Heart right ventricle (tissue), 16 donors: ENCODE data around the gene KRT40. TPM values are rescaled to one million over a fixed set of nuclear protein-coding genes. Genes with fewer than 3 reads are reported as not detected.

Source experiments
- ATAC-seq, 8 donors: fragments of 200-7000 bp; cut with Tn5 transposase; one replicate each; pipeline ENCODE4 v1.9.1; 2020; ENCODE audit warnings: mild to moderate bottlenecking in 8 of 8, moderate library complexity in 8 of 8, moderate number of reproducible peaks in 1 of 8
- DNase-seq, 2 donors: peaks; one replicate each; pipeline ENCODE4 v3.0.0-alpha.2; 2020
- H3K27ac ChIP-seq, 10 donors: fragments of 200-600 bp; sonication (generic) in 2 of 10; one replicate each; pipeline versions ENCODE4 v1.5.0 to v1.8.0; 2020 to 2022; ENCODE audit warnings: mild to moderate bottlenecking in 3 of 10
- H3K27me3 ChIP-seq, 7 donors: fragments of 200-600 bp; one replicate each; pipeline ENCODE4 v1.8.0; 2021 to 2022; ENCODE audit warnings: mild to moderate bottlenecking in 2 of 7
- H3K36me3 ChIP-seq, 9 donors: fragments of 200-600 bp; sonication (generic) in 1 of 9; one replicate each; pipeline versions ENCODE4 v1.5.0 to v1.8.0; 2020 to 2022; ENCODE audit warnings: mild to moderate bottlenecking in 2 of 9
- H3K4me1 ChIP-seq, 9 donors: fragments of 200-600 bp; sonication (generic) in 1 of 9; one replicate each; pipeline versions ENCODE4 v1.5.0 to v1.8.0; 2020 to 2022; ENCODE audit warnings: mild to moderate bottlenecking in 4 of 9
- H3K4me3 ChIP-seq, 10 donors: fragments of 200-600 bp; sonication (generic) in 2 of 10; one replicate each; pipeline versions ENCODE4 v1.5.0 to v1.8.0; 2020 to 2022; ENCODE audit warnings: mild to moderate bottlenecking in 7 of 10, moderate library complexity in 2 of 10
- H3K9me3 ChIP-seq, 11 donors: fragments of 200-600 bp in 10 of 11; sonication (generic) in 2 of 11; one replicate each; pipeline versions ENCODE4 v1.5.0 to v1.8.0; 2013 to 2022; ENCODE audit warnings: mild to moderate bottlenecking in 2 of 11, control low read depth in 1 of 11, moderate library complexity in 1 of 11
- WGBS, 2 donors: extraction: QIAGEN DNeasy Blood & Tissue Kit; methylation state at CpG; one replicate each; pipeline ENCODE4 v1.1.7; 2013; ENCODE audit warnings: inconsistent platforms in 1 of 2; 5-methylcytosine and 5-hydroxymethylcytosine counted together
- intact Hi-C, 10 donors: fragments of 100-400 bp; cut with DNase I; formaldehyde crosslinking; loops; one replicate each; pipeline versions ENCODE4 v1.11.1 to v1.14.2; 2022
- polyA plus RNA-seq, 2 donors: library from polyadenylated mRNA; stranded (reverse); fragments of 200-250 nt; gene quantifications; one replicate each; pipeline ENCODE4 v1.2.3, GENCODE V29; 2013
- total RNA-seq, 10 donors: library from RNA; stranded (reverse); fragmentation: NEBNext Ultra II Directional in 3 of 10; extraction: Animal tissue kit (Norgen Biotek cat#: 25700) in 3 of 10; gene quantifications; one replicate each; pipeline versions ENCODE4 v1.2.1 to v1.2.4, GENCODE V29; 2021 to 2023
- TF ChIP-seq, protein P1 (sequence below), 9 donors: fragments of 200-600 bp; sonication (generic) in 2 of 9; IDR thresholded peaks; one replicate each; pipeline versions ENCODE4 v1.5.0 to v1.8.0; 2021 to 2022; ENCODE audit warnings: antibody characterized with exemption in 9 of 9, mild to moderate bottlenecking in 5 of 9, moderate library complexity in 1 of 9
- donor health status: Arrhythmogenic right ventricular cardiomyopathy.
- donor health status: ischemic (EF 13 %, LVEDD 7.1; RV severe dilation, severe dysfunction).
- donor health status: healthy with polysubstance abuse.
- donor health status: DM: no; HTN: yes; CAD: no.
- donor health status: DM: no; HTN: no; CAD: no.
- donor health status: ischemic (EF 25% LVEDD 6.9; RV normal size, moderate dysfunction).
- donor health status: ischemic (EF 25% LVEDD 5.7; RV mildly dilated, moderate dysfunction).
- donor health status: healthy.
- donor health status: DM: yes; HTN: yes; CAD: no.
- donor health status: Ischemic cardiomyopathy.
- donor health status: ischemic (EF 35%, LVEDD 5.7; RV mildly dilated, moderate dysfunction).
- donor health status: nonischemic (EF 11% LVEDD 7.7; RV severe dilation, severe dysfunction).
- donor health status: DM: yes; HTN: yes; CAD: no.
- donor health status: PGD.
- donor health status: ischemic (EF 29% LVEDD 5.4; RV normal size, mild dysfunction).
- donor health status: nonischemic (EF 23%, LVEDD 6.1; RV moderate dilation, normal function).

The KRT40 gene
- total and polyA plus RNA-seq, 12 donors, result not detected

DNA sequence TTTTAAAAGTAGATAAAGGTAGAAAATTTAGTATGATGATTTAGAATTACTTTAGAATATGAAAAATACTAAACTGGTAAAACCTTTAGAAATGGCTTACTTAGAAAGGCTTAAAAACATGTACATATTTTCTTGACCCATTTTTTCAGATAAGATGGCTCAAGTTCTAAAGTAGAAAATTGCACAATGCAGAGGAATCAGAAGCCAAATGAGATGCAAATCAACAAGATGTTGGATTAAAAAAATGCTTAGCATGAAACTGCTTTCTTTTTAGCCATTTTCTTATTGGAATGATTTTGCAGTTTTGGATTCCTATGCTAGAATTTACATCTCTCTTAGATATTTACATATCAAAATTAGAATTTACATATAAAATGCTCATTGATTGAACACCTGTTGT, 26.3 kb upstream of the KRT40 start:
- no peaks in the 10 kb centered on the region for H3K36me3 ChIP-seq
- DNase-seq (no peak), ATAC-seq (no peak)
- H3K4me1 ChIP-seq, result peaks cover 0 to 5% (median 0%) of the 10 kb centered on the region in 9 donors
- no peak overlapping the region for H3K4me3 ChIP-seq
- intact Hi-C loops, result no loop called here
- peaks cover 0 to 4% (median 0%) of the 10 kb centered on the region in 7 donors for H3K27me3 ChIP-seq
- no peak overlapping the region for H3K27ac ChIP-seq
- TF ChIP-seq, protein P1, sequence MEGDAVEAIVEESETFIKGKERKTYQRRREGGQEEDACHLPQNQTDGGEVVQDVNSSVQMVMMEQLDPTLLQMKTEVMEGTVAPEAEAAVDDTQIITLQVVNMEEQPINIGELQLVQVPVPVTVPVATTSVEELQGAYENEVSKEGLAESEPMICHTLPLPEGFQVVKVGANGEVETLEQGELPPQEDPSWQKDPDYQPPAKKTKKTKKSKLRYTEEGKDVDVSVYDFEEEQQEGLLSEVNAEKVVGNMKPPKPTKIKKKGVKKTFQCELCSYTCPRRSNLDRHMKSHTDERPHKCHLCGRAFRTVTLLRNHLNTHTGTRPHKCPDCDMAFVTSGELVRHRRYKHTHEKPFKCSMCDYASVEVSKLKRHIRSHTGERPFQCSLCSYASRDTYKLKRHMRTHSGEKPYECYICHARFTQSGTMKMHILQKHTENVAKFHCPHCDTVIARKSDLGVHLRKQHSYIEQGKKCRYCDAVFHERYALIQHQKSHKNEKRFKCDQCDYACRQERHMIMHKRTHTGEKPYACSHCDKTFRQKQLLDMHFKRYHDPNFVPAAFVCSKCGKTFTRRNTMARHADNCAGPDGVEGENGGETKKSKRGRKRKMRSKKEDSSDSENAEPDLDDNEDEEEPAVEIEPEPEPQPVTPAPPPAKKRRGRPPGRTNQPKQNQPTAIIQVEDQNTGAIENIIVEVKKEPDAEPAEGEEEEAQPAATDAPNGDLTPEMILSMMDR (IDR thresholded peaks at IDR 0.05), result no peak
- H3K9me3 ChIP-seq, result no peaks in the 10 kb centered on the region

DNA sequence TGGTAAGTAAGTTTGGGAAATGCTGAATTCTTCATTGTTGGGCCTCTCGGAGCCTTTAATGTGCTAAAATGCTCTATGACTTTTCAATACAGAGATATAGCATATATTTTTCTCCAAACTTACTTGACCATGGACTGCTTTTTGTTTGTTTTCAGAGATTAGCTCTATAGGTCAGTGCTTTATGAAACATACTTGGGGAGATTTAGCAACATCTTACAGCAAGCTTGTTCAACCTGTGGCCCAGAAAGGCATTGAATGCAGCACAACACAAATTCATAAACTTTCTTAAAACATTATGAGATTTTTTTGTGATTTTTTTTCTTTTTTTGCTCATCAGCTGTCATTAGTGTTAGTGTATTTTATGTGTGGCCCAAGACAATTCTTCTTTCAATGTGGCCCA, 25.8 kb upstream of the KRT40 start:
- no peaks in the 10 kb centered on the region for H3K36me3 ChIP-seq
- peaks cover 0 to 3% (median 0%) of the 10 kb centered on the region in 7 donors for H3K27me3 ChIP-seq
- ATAC-seq (no peak), DNase-seq (no peak)
- H3K4me1 ChIP-seq, result peaks cover 0 to 5% (median 0%) of the 10 kb centered on the region in 9 donors
- no peak overlapping the region for H3K27ac ChIP-seq
- H3K9me3 ChIP-seq, result no peaks in the 10 kb centered on the region
- TF ChIP-seq, protein P1 (IDR thresholded peaks at IDR 0.05), result no peak
- 81 to 85% methylated on average over 1 of the region's 1 CpG for WGBS, 2 donors
- H3K4me3 ChIP-seq, result no peak overlapping the region
- intact Hi-C loops, result no loop called here

DNA sequence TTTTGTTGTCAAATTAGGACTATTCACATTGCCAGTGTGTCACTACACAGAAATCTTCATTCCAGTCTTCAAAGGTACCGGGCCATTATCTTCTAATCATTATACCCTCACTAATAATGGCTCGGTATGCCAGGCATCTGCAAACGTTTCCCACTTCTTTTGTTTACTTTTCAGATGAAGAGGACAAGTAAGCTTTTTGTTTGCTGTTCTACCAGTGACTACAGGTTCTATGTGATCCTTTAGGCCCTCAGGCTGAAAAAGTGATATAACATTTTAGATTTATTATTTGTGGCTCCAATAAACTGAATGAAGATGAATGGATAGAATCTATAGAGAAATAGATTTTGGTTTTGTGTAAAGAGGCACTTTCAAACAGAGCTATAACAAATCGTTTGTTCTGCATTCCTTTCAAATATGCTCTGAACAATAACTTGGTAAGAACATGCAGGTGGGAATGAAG, 25.2 kb upstream of the KRT40 start:
- ATAC-seq (no peak), DNase-seq (no peak)
- TF ChIP-seq, protein P1 (IDR thresholded peaks at IDR 0.05), result no peak
- H3K4me1 ChIP-seq, result peaks cover 0 to 5% (median 0%) of the 10 kb centered on the region in 9 donors
- H3K36me3 ChIP-seq, result no peaks in the 10 kb centered on the region
- H3K27me3 ChIP-seq, result peaks cover 0 to 3% (median 0%) of the 10 kb centered on the region in 7 donors
- intact Hi-C loops, result no loop called here
- 44 to 46% methylated on average over 4 of the region's 4 CpGs for WGBS, 2 donors
- no peak overlapping the region for H3K4me3 ChIP-seq
- H3K9me3 ChIP-seq, result no peaks in the 10 kb centered on the region
- H3K27ac ChIP-seq, result no peak overlapping the region

DNA sequence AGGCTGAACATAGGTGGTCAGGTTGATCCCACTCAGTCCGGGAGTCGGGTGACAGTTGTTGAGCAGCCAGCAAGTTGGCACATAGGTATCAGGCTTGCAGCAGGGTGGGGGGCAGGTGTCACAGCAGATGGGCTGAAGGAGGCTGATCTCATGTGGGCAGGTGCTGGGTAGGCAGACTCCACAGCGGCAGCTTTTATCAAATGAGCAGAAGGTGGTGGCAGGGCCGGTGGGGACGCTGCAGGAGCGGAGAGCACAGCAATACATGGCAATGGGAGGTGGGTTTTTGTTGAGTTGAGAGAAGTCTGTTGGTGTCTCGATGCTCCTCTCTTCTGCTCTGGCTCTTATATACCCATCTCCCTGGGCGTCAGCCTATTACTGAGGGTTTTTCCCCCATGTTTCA, 24.7 kb upstream of the KRT40 start, which contains the start of gene KRTAP3-1:
TSS of gene KRTAP3-1 (minus strand) at position 318 of the 400 bp plus-strand sequence. CDS start at position 264, 54 bp downstream.
- ATAC-seq (no peak), DNase-seq (no peak)
- no peak within 1 kb of the TSS for H3K4me3 ChIP-seq
- H3K36me3 ChIP-seq, result no peaks in the 10 kb centered on the region
- H3K4me1 ChIP-seq, result peaks cover 0 to 5% (median 0%) of the 10 kb centered on the region in 9 donors
- H3K27me3 ChIP-seq, result peaks cover 0 to 8% (median 0%) of the 10 kb centered on the region in 7 donors
- TF ChIP-seq, protein P1 (IDR thresholded peaks at IDR 0.05), result no peak
- no peak within 1 kb of the TSS for H3K27ac ChIP-seq
- 79 to 82% methylated on average over 8 of the region's 8 CpGs for whole genome bisulfite sequencing, 2 donors
- intact Hi-C loops, result no loop called here
- H3K9me3 ChIP-seq, result no peaks in the 10 kb centered on the region
